WTC11 (cell line): ENCODE measurements around the gene ADK. TPM values are rescaled to one million over a fixed set of nuclear protein-coding genes. Genes with fewer than 3 reads are reported as not detected.

Source experiments
- ATAC-seq: fragments of 200-7000 bp; cut with Tn5 transposase; 2 replicates; pipeline ENCODE4 v1.10.0; 2021; ENCODE audit warnings: mild to moderate bottlenecking, moderate library complexity
- CTCF ChIA-PET: fragments of 300-600 bp; sonication (Branson Sonifier 250); formaldehyde crosslinking; loops from one replicate; lab custom pipeline; 2021; ENCODE audit warnings: antibody characterized with exemption; lab: Charles Lee
- POLR2A ChIA-PET: fragments of 350-600 bp; sonication (Branson Sonifier 250); formaldehyde crosslinking; loops from one replicate; lab custom pipeline; 2021; ENCODE audit warnings: antibody characterized with exemption; lab: Charles Lee
- DNase-seq: peaks from one replicate; pipeline ENCODE4 v3.0.0; 2021; ENCODE audit warnings: low spot score
- H3K27ac Mint-ChIP-seq: 2 replicates; pipeline ENCODE4 v1.8.0; 2021; ENCODE audit warnings: mixed read lengths
- H3K27me3 Mint-ChIP-seq: 2 replicates; pipeline ENCODE4 v1.8.0; 2021; ENCODE audit warnings: low read depth, mild to moderate bottlenecking, moderate library complexity, mixed read lengths
- H3K36me3 Mint-ChIP-seq: 2 replicates; pipeline ENCODE4 v1.8.0; 2021; ENCODE audit warnings: mixed read lengths
- H3K4me1 Mint-ChIP-seq: 2 replicates; pipeline ENCODE4 v1.8.0; 2022; ENCODE audit warnings: mixed read lengths
- H3K4me3 Mint-ChIP-seq: 2 replicates; pipeline ENCODE4 v1.8.0; 2021; ENCODE audit warnings: mild to moderate bottlenecking, moderate library complexity, mixed read lengths
- H3K9me3 Mint-ChIP-seq: 2 replicates; pipeline ENCODE4 v1.8.0; 2021; ENCODE audit warnings: mixed read lengths
- AR ChIP-seq: fragments of 250-450 bp; sonication (Bioruptor Pico); IDR thresholded peaks from 2 replicates; pipeline ENCODE4 v1.9.0; 2021; ENCODE audit warnings: mild to moderate bottlenecking
- ATF1 ChIP-seq: sonication (generic); formaldehyde crosslinking; IDR thresholded peaks from 2 replicates; pipeline ENCODE4 v1.8.1; 2023; ENCODE audit warnings: mild to moderate bottlenecking, moderate library complexity, missing genetic modification reagents
- ATF6 ChIP-seq: sonication (generic); formaldehyde crosslinking; IDR thresholded peaks from 2 replicates; pipeline ENCODE4 v1.8.1; 2023; ENCODE audit warnings: mild to moderate bottlenecking, missing genetic modification reagents
- CBFB ChIP-seq: sonication (generic); formaldehyde crosslinking; IDR thresholded peaks from 2 replicates; pipeline ENCODE4 v1.8.1; 2022; ENCODE audit warnings: mild to moderate bottlenecking, low read depth, missing genetic modification reagents
- ERG ChIP-seq: fragments of 250-450 bp; sonication (Bioruptor Pico); IDR thresholded peaks from 2 replicates; pipeline ENCODE4 v1.8.0; 2021; ENCODE audit warnings: mild to moderate bottlenecking
- FOXK1 ChIP-seq: sonication (generic); formaldehyde crosslinking; IDR thresholded peaks from 2 replicates; pipeline ENCODE4 v1.8.0; 2022; ENCODE audit warnings: mild to moderate bottlenecking, moderate library complexity, missing genetic modification reagents
- FOXP1 ChIP-seq: sonication (generic); formaldehyde crosslinking; IDR thresholded peaks from 2 replicates; pipeline ENCODE4 v1.8.0; 2022; ENCODE audit warnings: missing genetic modification reagents, mild to moderate bottlenecking, moderate library complexity, borderline replicate concordance
- IRF2 ChIP-seq: sonication (generic); formaldehyde crosslinking; IDR thresholded peaks from 2 replicates; pipeline ENCODE4 v1.8.0; 2022; ENCODE audit warnings: low read depth, missing genetic modification reagents, borderline replicate concordance
- MYBL2 ChIP-seq: sonication (generic); formaldehyde crosslinking; IDR thresholded peaks from 2 replicates; pipeline ENCODE4 v1.8.1; 2023; ENCODE audit warnings: mild to moderate bottlenecking, moderate library complexity, missing genetic modification reagents
- NFATC4 ChIP-seq: fragments of 250-450 bp; sonication (Bioruptor Pico); IDR thresholded peaks from 2 replicates; pipeline ENCODE4 v1.9.0; 2021; ENCODE audit warnings: mild to moderate bottlenecking
- NR1H2 ChIP-seq: sonication (generic); formaldehyde crosslinking; IDR thresholded peaks from 2 replicates; pipeline ENCODE4 v1.9.0; 2021; ENCODE audit warnings: mild to moderate bottlenecking, moderate library complexity, missing genetic modification reagents
- OVOL2 ChIP-seq: fragments of 250-450 bp; sonication (Bioruptor Pico); IDR thresholded peaks from 2 replicates; pipeline ENCODE4 v1.9.0; 2021; ENCODE audit warnings: mild to moderate bottlenecking, borderline replicate concordance
- PRRX2 ChIP-seq: fragments of 250-450 bp; sonication (Bioruptor Pico); IDR thresholded peaks from 2 replicates; pipeline ENCODE4 v1.8.0; 2021; ENCODE audit warnings: mild to moderate bottlenecking
- SMAD4 ChIP-seq: sonication (generic); formaldehyde crosslinking; IDR thresholded peaks from 2 replicates; pipeline ENCODE4 v1.8.0; 2022; ENCODE audit warnings: mild to moderate bottlenecking, missing genetic modification reagents
- TEAD1 ChIP-seq: sonication (generic); formaldehyde crosslinking; IDR thresholded peaks from 2 replicates; pipeline ENCODE4 v1.8.0; 2022; ENCODE audit warnings: mild to moderate bottlenecking, missing genetic modification reagents
- USF2 ChIP-seq: sonication (generic); formaldehyde crosslinking; IDR thresholded peaks from 2 replicates; pipeline ENCODE4 v1.8.1; 2023; ENCODE audit warnings: mild to moderate bottlenecking, missing genetic modification reagents, moderate library complexity
- ZBTB43 ChIP-seq: sonication (generic); formaldehyde crosslinking; IDR thresholded peaks from 2 replicates; pipeline ENCODE4 v1.8.1; 2023; ENCODE audit warnings: mild to moderate bottlenecking, missing genetic modification reagents
- ZMAT4 ChIP-seq: fragments of 250-450 bp; sonication (Bioruptor Pico); IDR thresholded peaks from 2 replicates; pipeline ENCODE4 v1.9.0; 2021; ENCODE audit warnings: mild to moderate bottlenecking
- ZNF219 ChIP-seq: sonication (generic); formaldehyde crosslinking; IDR thresholded peaks from 2 replicates; pipeline ENCODE4 v1.8.0; 2023; ENCODE audit warnings: missing genetic modification reagents, mild to moderate bottlenecking, borderline replicate concordance
- ZNF416 ChIP-seq: fragments of 250-450 bp; sonication (Bioruptor Pico); IDR thresholded peaks from 2 replicates; pipeline ENCODE4 v1.9.0; 2021; ENCODE audit warnings: mild to moderate bottlenecking, inconsistent platforms
- total RNA-seq: library from RNA; stranded (reverse); gene quantifications from 3 replicates; pipeline ENCODE4 v1.2.3, GENCODE V29; 2021

Gene ADK
- total RNA-seq, 1 experiment from 2014 or later, result 32.7 TPM

- DNase-seq (no peak), ATAC-seq (no peak)
- H3K4me1 Mint-ChIP-seq, result peaks cover 4% of the 10 kb centered on the region
- no peak overlapping the region for H3K4me3 Mint-ChIP-seq
- peaks cover 4% of the 10 kb centered on the region; the same call in 1 of the 2 replicates for H3K9me3 Mint-ChIP-seq
- ChIA-PET POLR2A (no interaction called here), CTCF (no interaction called here)
- no peak for TF ChIP-seq AR
- TF ChIP-seq IRF2 (CRISPR knock-in tag), result no peak
- no peak for TF ChIP-seq USF2 (CRISPR knock-in tag)
- no peak for TF ChIP-seq ZNF219 (CRISPR knock-in tag)
- TF ChIP-seq FOXK1 (CRISPR knock-in tag), result no peak
- no peak for TF ChIP-seq NFATC4 (CRISPR knock-in tag)
- TF ChIP-seq ERG (CRISPR knock-in tag), result no peak
- TF ChIP-seq PRRX2 (CRISPR knock-in tag), result no peak
- TF ChIP-seq FOXP1 (CRISPR knock-in tag), result no peak
- TF ChIP-seq OVOL2 (CRISPR knock-in tag), result no peak
- no peak for TF ChIP-seq NR1H2
- no peak for TF ChIP-seq SMAD4
- TF ChIP-seq ZMAT4, result no peak
- TF ChIP-seq CBFB (CRISPR knock-in tag), result no peak
- TF ChIP-seq MYBL2 (CRISPR knock-in tag), result no peak
- TF ChIP-seq ATF6, result no peak
- TF ChIP-seq ZNF416 (CRISPR knock-in tag), result no peak
- TF ChIP-seq, all 79 proteins: peak for 0
- H3K36me3 Mint-ChIP-seq, result no peaks in the 10 kb centered on the region
- no peak overlapping the region for H3K27ac Mint-ChIP-seq
- H3K27me3 Mint-ChIP-seq, result no peaks in the 10 kb centered on the region
Observed at GRCh38 chr10:74293686-74294371, 142.8 kb downstream of the ADK start.

- no peak for ATAC-seq
- H3K27ac Mint-ChIP-seq, result no peak overlapping the region
- CTCF ChIA-PET, result no interaction called here
- TF ChIP-seq AR (no peak), ATF1 (CRISPR knock-in tag) (no peak), TEAD1 (CRISPR knock-in tag) (no peak), ZBTB43 (no peak)
Observed at GRCh38 chr10:74297389-74298080, 146.5 kb downstream of the ADK start.

More at GRCh38 chr10:74297389-74298080, 146.5 kb downstream of the ADK start:
- no peak for DNase-seq
- POLR2A ChIA-PET, result no interaction called here
- Mint-ChIP-seq H3K9me3 (peaks cover 4% of the 10 kb centered on the region; the same call in 1 of the 2 replicates), H3K36me3 (no peaks in the 10 kb centered on the region), H3K4me3 (no peak overlapping the region), H3K27me3 (no peaks in the 10 kb centered on the region), H3K4me1 (no peaks in the 10 kb centered on the region)
